ENCODE data around the gene CD274. TPM values are rescaled to one million over a fixed set of nuclear protein-coding genes. Genes with fewer than 3 reads are reported as not detected.

The CD274 gene
- total and polyA plus RNA-seq, 2 donors (not counting 1 experiment from before 2014, with no cell fraction given) = 3.1 to 3.3 TPM

DNA sequence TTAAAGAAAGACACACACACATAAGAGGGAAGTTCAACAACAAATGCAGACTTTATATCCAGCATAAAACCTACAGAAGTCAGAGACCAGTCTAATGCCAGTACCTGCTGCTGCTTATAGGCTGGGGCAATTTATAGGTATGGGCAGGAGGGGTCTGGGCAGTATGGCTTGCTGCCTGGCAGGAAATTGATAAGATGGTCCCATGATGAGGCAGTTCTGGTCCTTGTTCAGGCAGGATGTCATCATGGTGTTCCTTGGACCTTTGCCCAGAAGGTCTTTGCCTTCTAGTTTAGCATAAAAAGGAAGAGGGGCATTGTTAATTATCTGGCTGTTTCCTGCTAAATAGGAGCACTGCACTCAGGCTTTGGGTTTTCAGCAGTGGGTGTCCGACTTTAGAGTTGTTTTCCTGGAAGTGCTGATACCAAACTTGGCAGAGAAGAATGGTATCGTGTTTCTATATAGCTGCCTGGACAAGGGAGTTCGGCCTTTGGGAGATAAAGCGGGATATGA is 49.6 kb downstream of the CD274 start:
- DNase-seq (ENCODE audit: low read depth in 2 of 2) = peak; percentile 61 to 63
- H3K4me3 ChIP-seq (replicated peaks in 1 of 4; ENCODE audit: control extremely low read depth in 1 of 4, insufficient read depth in 1 of 4, low read depth in 3 of 4, low read length in 4 of 4) = no peak overlapping the region
- H3K9me3 ChIP-seq (ENCODE audit: control insufficient read depth, insufficient read depth, low read depth, low read length) = no peaks in the 10 kb centered on the region
- no peak overlapping the region for H2AFZ ChIP-seq (ENCODE audit: low read length)
- H4K20me1 ChIP-seq (ENCODE audit: control insufficient read depth, extremely low read depth, insufficient read depth, low read length) = no peaks in the 10 kb centered on the region
- H3K27ac ChIP-seq (ENCODE audit: insufficient read depth, low read length) = no peak overlapping the region
- no peak overlapping the region for H3K9ac ChIP-seq (ENCODE audit: insufficient read depth, low read length)
- peaks cover 4% of the 10 kb centered on the region for H3K4me1 ChIP-seq (ENCODE audit: control insufficient read depth, extremely low read depth, insufficient read depth, low read length)
- no peak overlapping the region for H3K4me2 ChIP-seq (ENCODE audit: extremely low read depth, insufficient read depth, low read length)
- no peaks in the 10 kb centered on the region for H3K27me3 ChIP-seq (ENCODE audit: control insufficient read depth, insufficient read depth, low read length)
- TF ChIP-seq EZH2 (IDR thresholded peaks at IDR 0.05; ENCODE audit: low read length, missing control alignments) = no peak
- TF ChIP-seq, protein P1, sequence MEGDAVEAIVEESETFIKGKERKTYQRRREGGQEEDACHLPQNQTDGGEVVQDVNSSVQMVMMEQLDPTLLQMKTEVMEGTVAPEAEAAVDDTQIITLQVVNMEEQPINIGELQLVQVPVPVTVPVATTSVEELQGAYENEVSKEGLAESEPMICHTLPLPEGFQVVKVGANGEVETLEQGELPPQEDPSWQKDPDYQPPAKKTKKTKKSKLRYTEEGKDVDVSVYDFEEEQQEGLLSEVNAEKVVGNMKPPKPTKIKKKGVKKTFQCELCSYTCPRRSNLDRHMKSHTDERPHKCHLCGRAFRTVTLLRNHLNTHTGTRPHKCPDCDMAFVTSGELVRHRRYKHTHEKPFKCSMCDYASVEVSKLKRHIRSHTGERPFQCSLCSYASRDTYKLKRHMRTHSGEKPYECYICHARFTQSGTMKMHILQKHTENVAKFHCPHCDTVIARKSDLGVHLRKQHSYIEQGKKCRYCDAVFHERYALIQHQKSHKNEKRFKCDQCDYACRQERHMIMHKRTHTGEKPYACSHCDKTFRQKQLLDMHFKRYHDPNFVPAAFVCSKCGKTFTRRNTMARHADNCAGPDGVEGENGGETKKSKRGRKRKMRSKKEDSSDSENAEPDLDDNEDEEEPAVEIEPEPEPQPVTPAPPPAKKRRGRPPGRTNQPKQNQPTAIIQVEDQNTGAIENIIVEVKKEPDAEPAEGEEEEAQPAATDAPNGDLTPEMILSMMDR (conservative IDR thresholded peaks at IDR 0.05 in 1 of 2, IDR thresholded peaks at IDR 0.05 in 1 of 2; ENCODE audit: low read depth in 1 of 2, low read length in 2 of 2) = no peak
- no peaks in the 10 kb centered on the region for H3K36me3 ChIP-seq (ENCODE audit: control insufficient read depth, insufficient read depth, low read length)
- no peaks in the 10 kb centered on the region for H3K79me2 ChIP-seq (ENCODE audit: control insufficient read depth, insufficient read depth, low read length)

DNA sequence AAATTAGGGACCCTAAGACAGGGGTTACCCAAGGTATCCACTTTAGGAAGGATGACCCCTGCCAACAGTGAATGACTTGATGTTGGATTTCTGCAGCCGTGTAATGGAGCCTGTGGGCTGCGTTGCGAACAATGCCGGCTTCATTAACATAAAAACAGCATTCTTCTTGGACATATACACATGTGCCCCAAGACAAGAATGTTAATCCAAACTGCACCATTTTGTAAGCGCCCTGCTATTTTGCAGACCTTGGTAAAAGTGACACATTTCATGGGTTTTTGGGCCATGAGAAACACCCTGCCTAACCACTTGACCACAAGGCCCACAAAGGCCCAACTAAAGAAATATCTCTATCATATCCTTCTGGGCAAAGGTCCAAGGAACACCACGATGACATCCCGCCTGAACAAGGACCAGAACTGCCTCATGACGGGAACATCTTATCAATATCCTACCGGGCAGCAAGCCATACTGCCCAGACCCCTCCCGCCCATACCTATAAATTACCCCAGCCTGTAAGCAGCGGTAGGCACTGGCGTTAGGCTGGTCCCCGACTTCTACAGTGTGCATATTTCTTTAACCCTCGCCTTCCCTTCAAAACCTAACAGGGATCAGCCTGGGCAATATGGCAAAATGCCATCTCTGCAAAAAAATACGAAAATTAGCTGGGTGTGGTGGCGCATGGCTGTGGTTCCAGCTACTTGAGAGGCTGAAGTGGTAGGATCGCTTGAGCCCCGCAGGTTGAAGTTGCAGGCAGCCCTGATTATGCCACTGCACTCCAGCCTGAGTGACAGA is 50.3 kb downstream of the CD274 start:
- peak; percentile 86 to 94 for DNase-seq (ENCODE audit: low read depth in 2 of 2)

DNA sequence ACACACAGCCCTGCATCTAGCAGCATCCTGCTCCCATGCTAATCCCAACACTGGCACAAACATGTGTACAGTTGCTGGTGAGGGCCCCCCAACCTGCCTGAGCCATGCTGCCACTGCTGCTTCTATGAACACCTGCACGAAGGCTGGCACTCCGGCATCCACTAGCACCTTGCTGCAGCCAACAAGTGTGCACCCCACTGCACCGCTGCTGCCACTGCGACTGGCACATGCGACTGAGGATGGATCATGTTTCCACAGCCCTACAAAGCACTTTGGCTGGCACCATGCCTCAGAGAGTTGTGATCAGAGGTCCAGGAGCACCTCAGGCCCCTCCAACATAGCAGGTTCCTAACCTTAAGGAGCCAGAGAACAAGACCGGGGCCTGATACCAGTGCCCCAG is 52.2 kb downstream of the CD274 start:
- Histone ChIP-seq H3K4me3 (replicated peaks in 1 of 4; ENCODE audit: control extremely low read depth in 1 of 4, insufficient read depth in 1 of 4, low read depth in 3 of 4, low read length in 4 of 4) (no peak overlapping the region), H2AFZ (ENCODE audit: low read length) (no peak overlapping the region), H3K4me1 (ENCODE audit: control insufficient read depth, extremely low read depth, insufficient read depth, low read length) (peaks cover 4% of the 10 kb centered on the region), H4K20me1 (ENCODE audit: control insufficient read depth, extremely low read depth, insufficient read depth, low read length) (no peaks in the 10 kb centered on the region), H3K36me3 (ENCODE audit: control insufficient read depth, insufficient read depth, low read length) (no peaks in the 10 kb centered on the region), H3K4me2 (ENCODE audit: extremely low read depth, insufficient read depth, low read length) (no peak overlapping the region), H3K9me3 (ENCODE audit: control insufficient read depth, insufficient read depth, low read depth, low read length) (no peaks in the 10 kb centered on the region), H3K9ac (ENCODE audit: insufficient read depth, low read length) (no peak overlapping the region), H3K27ac (ENCODE audit: insufficient read depth, low read length) (no peak overlapping the region), H3K79me2 (ENCODE audit: control insufficient read depth, insufficient read depth, low read length) (no peaks in the 10 kb centered on the region), H3K27me3 (ENCODE audit: control insufficient read depth, insufficient read depth, low read length) (no peaks in the 10 kb centered on the region)
- no peak for TF ChIP-seq EZH2 (IDR thresholded peaks at IDR 0.05; ENCODE audit: low read length, missing control alignments)
- TF ChIP-seq, protein P1 (conservative IDR thresholded peaks at IDR 0.05 in 1 of 2, IDR thresholded peaks at IDR 0.05 in 1 of 2; ENCODE audit: low read depth in 1 of 2, low read length in 2 of 2) = no peak
- DNase-seq (ENCODE audit: low read depth in 2 of 2) = no peak

More for the DNA sequence above, 50.3 kb downstream of the CD274 start:
- no peak overlapping the region for H2AFZ ChIP-seq (ENCODE audit: low read length)
- no peaks in the 10 kb centered on the region for H4K20me1 ChIP-seq (ENCODE audit: control insufficient read depth, extremely low read depth, insufficient read depth, low read length)
- peaks cover 4% of the 10 kb centered on the region for H3K4me1 ChIP-seq (ENCODE audit: control insufficient read depth, extremely low read depth, insufficient read depth, low read length)
- H3K9me3 ChIP-seq (ENCODE audit: control insufficient read depth, insufficient read depth, low read depth, low read length) = no peaks in the 10 kb centered on the region
- no peak overlapping the region for H3K27ac ChIP-seq (ENCODE audit: insufficient read depth, low read length)
- TF ChIP-seq, protein P1 (conservative IDR thresholded peaks at IDR 0.05 in 1 of 2, IDR thresholded peaks at IDR 0.05 in 1 of 2; ENCODE audit: low read depth in 1 of 2, low read length in 2 of 2) = no peak
- TF ChIP-seq EZH2 (IDR thresholded peaks at IDR 0.05; ENCODE audit: low read length, missing control alignments) = no peak
- H3K27me3 ChIP-seq (ENCODE audit: control insufficient read depth, insufficient read depth, low read length) = no peaks in the 10 kb centered on the region
- H3K4me3 ChIP-seq (replicated peaks in 1 of 4; ENCODE audit: control extremely low read depth in 1 of 4, insufficient read depth in 1 of 4, low read depth in 3 of 4, low read length in 4 of 4) = no peak overlapping the region
- no peak overlapping the region for H3K9ac ChIP-seq (ENCODE audit: insufficient read depth, low read length)
- no peaks in the 10 kb centered on the region for H3K36me3 ChIP-seq (ENCODE audit: control insufficient read depth, insufficient read depth, low read length)
- H3K4me2 ChIP-seq (ENCODE audit: extremely low read depth, insufficient read depth, low read length) = no peak overlapping the region
- H3K79me2 ChIP-seq (ENCODE audit: control insufficient read depth, insufficient read depth, low read length) = no peaks in the 10 kb centered on the region

All from fibroblast of lung (primary cell).